ENCODE measurements around the gene PHYH. TPM values are rescaled to one million over a fixed set of nuclear protein-coding genes. Genes with fewer than 3 reads are reported as not detected.
"Not testable (repeated sequence)": the region's sequence is repeated elsewhere in the genome, so short reads cannot be mapped to it uniquely, and the experiment has no call there.

Gene PHYH
- total and polyA plus RNA-seq, 2 donors from 2014 or later: 45.8 to 166 TPM

DNA sequence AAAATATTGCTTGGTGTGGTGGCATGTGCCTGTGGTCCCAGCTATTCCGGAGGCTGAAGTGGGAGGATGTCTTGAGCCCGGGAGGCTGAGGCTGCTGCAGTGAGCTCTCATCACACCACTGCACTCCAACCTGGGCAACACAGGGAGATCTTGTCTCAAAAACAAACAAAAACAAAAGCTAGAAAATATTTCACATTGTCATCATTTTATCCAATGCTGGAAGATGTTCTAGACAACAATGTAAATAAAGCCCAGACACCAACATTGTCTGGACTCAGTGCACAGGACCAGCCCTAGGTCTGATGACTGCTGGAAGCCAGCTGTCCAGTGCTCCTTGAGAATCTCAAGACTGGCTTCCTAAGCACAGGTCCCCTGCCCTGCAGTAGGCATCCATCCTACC lies 34.7 kb upstream of the PHYH start:
- FAIRE-seq (no peak), DNase-seq (no peak)
- TF ChIP-seq, protein P1, sequence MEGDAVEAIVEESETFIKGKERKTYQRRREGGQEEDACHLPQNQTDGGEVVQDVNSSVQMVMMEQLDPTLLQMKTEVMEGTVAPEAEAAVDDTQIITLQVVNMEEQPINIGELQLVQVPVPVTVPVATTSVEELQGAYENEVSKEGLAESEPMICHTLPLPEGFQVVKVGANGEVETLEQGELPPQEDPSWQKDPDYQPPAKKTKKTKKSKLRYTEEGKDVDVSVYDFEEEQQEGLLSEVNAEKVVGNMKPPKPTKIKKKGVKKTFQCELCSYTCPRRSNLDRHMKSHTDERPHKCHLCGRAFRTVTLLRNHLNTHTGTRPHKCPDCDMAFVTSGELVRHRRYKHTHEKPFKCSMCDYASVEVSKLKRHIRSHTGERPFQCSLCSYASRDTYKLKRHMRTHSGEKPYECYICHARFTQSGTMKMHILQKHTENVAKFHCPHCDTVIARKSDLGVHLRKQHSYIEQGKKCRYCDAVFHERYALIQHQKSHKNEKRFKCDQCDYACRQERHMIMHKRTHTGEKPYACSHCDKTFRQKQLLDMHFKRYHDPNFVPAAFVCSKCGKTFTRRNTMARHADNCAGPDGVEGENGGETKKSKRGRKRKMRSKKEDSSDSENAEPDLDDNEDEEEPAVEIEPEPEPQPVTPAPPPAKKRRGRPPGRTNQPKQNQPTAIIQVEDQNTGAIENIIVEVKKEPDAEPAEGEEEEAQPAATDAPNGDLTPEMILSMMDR (IDR thresholded peaks at IDR 0.05; ENCODE audit: borderline replicate concordance, extremely low read depth, insufficient read depth): no peak
- Histone ChIP-seq H3K9ac (ENCODE audit: low read length in 3 of 3) (no peak overlapping the region), H3K36me3 (ENCODE audit: control insufficient read depth in 2 of 3, insufficient read depth in 3 of 3, low read length in 3 of 3) (peaks cover 10 to 42% (median 17%) of the 10 kb centered on the region in 3 donors), H3K27ac (ENCODE audit: low read depth in 2 of 2, low read length in 2 of 2) (no peak overlapping the region), H3K9me3 (ENCODE audit: control insufficient read depth in 2 of 3, insufficient read depth in 1 of 3, low read length in 3 of 3) (no peaks in the 10 kb centered on the region), H3K27me3 (ENCODE audit: control insufficient read depth, insufficient read depth, low read length) (no peaks in the 10 kb centered on the region), H3K4me1 (ENCODE audit: control insufficient read depth in 2 of 3, insufficient read depth in 2 of 3, low read depth in 1 of 3, low read length in 3 of 3) (peaks cover 0 to 5% (median 3%) of the 10 kb centered on the region in 3 donors), H3K4me3 (ENCODE audit: low read length in 3 of 3) (no peak overlapping the region)
- intact Hi-C loops (cut with DNase I): no loop called here

DNA sequence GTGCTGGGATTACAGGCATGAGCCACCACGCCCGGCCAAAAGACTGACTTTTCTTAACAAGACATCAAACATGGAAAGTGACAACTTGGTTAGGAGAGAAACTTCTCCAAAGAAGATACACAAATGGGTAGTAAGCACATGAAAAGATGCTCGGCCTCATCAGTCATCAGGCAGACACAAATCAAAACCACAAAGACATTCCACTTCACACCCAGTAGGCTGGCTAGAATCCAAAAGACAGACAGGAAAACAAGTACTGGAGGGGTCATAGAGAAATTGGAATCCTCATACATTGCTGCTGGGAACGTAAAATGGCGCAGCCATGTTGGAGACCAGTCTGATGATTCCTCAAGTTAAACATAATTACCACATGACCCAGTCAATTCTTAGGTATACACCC lies 31.8 kb upstream of the PHYH start:
- Histone ChIP-seq H3K27ac (ENCODE audit: low read depth in 2 of 2, low read length in 2 of 2) (no peak overlapping the region), H3K4me3 (ENCODE audit: low read length in 3 of 3) (no peak overlapping the region), H3K4me1 (ENCODE audit: control insufficient read depth in 2 of 3, insufficient read depth in 2 of 3, low read depth in 1 of 3, low read length in 3 of 3) (no peaks in the 10 kb centered on the region), H3K9me3 (ENCODE audit: control insufficient read depth in 2 of 3, insufficient read depth in 1 of 3, low read length in 3 of 3) (no peaks in the 10 kb centered on the region), H3K27me3 (ENCODE audit: control insufficient read depth, insufficient read depth, low read length) (no peaks in the 10 kb centered on the region), H3K9ac (ENCODE audit: low read length in 3 of 3) (no peak overlapping the region), H3K36me3 (ENCODE audit: control insufficient read depth in 2 of 3, insufficient read depth in 3 of 3, low read length in 3 of 3) (peaks cover 17 to 38% (median 25%) of the 10 kb centered on the region in 3 donors)
- intact Hi-C loops (cut with DNase I): no loop called here
- FAIRE-seq: no peak
- TF ChIP-seq, protein P1 (IDR thresholded peaks at IDR 0.05; ENCODE audit: borderline replicate concordance, extremely low read depth, insufficient read depth): no peak
- DNase-seq: no peak

DNA sequence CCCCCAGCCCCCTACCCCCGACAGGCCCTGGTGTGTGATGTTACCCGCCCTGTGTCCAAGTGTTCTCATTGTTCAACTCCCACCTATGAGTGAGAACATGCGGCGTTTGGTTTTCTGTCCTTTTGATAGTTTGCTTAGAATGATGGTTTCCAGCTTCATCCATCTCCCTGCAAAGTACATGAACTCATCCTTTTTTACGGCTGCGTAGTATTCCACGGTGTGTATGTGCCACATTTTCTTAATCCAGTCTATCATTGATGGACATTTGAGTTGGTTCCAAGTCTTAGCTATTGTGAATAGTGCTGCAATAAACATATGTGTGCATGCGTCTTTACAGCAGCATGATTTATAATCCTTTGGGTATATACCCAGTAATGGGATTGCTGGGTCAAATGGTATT lies 31.1 kb upstream of the PHYH start:
- H3K4me1 ChIP-seq (ENCODE audit: control insufficient read depth in 2 of 3, insufficient read depth in 2 of 3, low read depth in 1 of 3, low read length in 3 of 3); H3K27ac ChIP-seq (ENCODE audit: low read depth in 2 of 2, low read length in 2 of 2); H3K4me3 ChIP-seq (ENCODE audit: low read length in 3 of 3); DNase-seq; FAIRE-seq; H3K9ac ChIP-seq (ENCODE audit: low read length in 3 of 3); H3K27me3 ChIP-seq (ENCODE audit: control insufficient read depth, insufficient read depth, low read length); intact Hi-C loops (cut with DNase I); H3K9me3 ChIP-seq (ENCODE audit: control insufficient read depth in 2 of 3, insufficient read depth in 1 of 3, low read length in 3 of 3): not testable (repeated sequence)
- H3K36me3 ChIP-seq (ENCODE audit: control insufficient read depth in 2 of 3, insufficient read depth in 3 of 3, low read length in 3 of 3): peaks cover 19 to 31% (median 28%) of the 10 kb centered on the region in 3 donors

DNA sequence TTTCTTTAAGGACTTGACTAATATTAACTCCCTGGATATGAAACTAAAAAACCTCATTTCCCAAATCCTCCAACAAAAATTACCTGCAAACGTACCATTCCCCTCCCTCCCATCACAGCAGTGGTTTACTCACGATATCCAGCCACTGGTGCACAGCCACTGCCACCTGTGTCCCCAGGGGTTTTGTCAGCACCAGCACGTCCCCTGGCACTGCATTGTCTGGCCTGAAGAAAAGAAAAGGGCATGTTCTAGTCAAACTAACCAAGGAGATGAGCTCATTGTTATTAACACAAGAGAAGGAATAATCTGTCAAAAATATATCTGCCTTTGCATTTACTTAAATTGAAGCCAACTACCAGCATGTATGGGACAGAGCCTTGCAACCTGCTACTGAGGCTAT lies 29.7 kb upstream of the PHYH start:
- intact Hi-C loops (cut with DNase I): no loop called here
- TF ChIP-seq, protein P1 (IDR thresholded peaks at IDR 0.05; ENCODE audit: borderline replicate concordance, extremely low read depth, insufficient read depth): no peak
- Histone ChIP-seq H3K27ac (ENCODE audit: low read depth in 2 of 2, low read length in 2 of 2) (no peak overlapping the region), H3K4me3 (ENCODE audit: low read length in 3 of 3) (no peak overlapping the region), H3K9ac (ENCODE audit: low read length in 3 of 3) (no peak overlapping the region), H3K36me3 (ENCODE audit: control insufficient read depth in 2 of 3, insufficient read depth in 3 of 3, low read length in 3 of 3) (peaks cover 19 to 35% (median 30%) of the 10 kb centered on the region in 3 donors), H3K27me3 (ENCODE audit: control insufficient read depth, insufficient read depth, low read length) (no peaks in the 10 kb centered on the region), H3K4me1 (ENCODE audit: control insufficient read depth in 2 of 3, insufficient read depth in 2 of 3, low read depth in 1 of 3, low read length in 3 of 3) (no peaks in the 10 kb centered on the region), H3K9me3 (ENCODE audit: control insufficient read depth in 2 of 3, insufficient read depth in 1 of 3, low read length in 3 of 3) (no peaks in the 10 kb centered on the region)
- FAIRE-seq (no peak), DNase-seq (no peak)
